K562 (cell line): ENCODE measurements around the gene VWA7. TPM values are rescaled to one million over a fixed set of nuclear protein-coding genes. Genes with fewer than 3 reads are reported as not detected.

Source experiments
- ATAC-seq: fragments of 200-7000 bp; cut with Tn5 transposase; 3 replicates; pipeline ENCODE4 v1.9.1; 2020; ENCODE audit warnings: moderate library complexity
- BruUV-seq: library from RNA; stranded (reverse); fragments of 400-500 nt; replicated peaks from 2 replicates; lab custom pipeline; 2021; lab: Mats Ljungman, UMichigan
- CTCF ChIA-PET: fragments of 300-600 bp; formaldehyde crosslinking; extraction: SDS; loops from one replicate; lab custom pipeline; 2021; ENCODE audit warnings: low intra/inter-chr PET ratio; lab: Yijun Ruan, JAX
- POLR2A ChIA-PET: fragments of 300-600, 350-650 bp; sonication (Branson Sonifier 250); formaldehyde crosslinking; extraction: SDS; loops from one replicate; lab custom pipeline; 2021; ENCODE audit warnings: antibody characterized with exemption, inconsistent platforms; lab: Yijun Ruan, JAX
- DNase-seq, 4 experiments: peaks; one replicate each; pipeline versions ENCODE4 v3.0.0 to v3.0.0-alpha.2; 2011 to 2018; ENCODE audit warnings: low spot score in 3 of 4, mixed read lengths in 3 of 4; ENCODE audit errors: extremely low read depth in 1 of 4
- FAIRE-seq: peaks from 2 replicates; lab custom pipeline; 2011; peaks lifted over from hg19 to GRCh38; lab: Jason Lieb, UNC
- H2AFZ ChIP-seq: 2 replicates; pipeline ENCODE4 v1.6.0; 2011; ENCODE audit warnings: low read depth, low read length, control low read depth, inconsistent platforms
- H3K27ac ChIP-seq: fragments of 200-600 bp; 3 replicates; pipeline ENCODE4 v1.8.0; 2011; ENCODE audit warnings: low read depth, mild to moderate bottlenecking, control low read depth, inconsistent platforms, low read length, moderate library complexity, mixed read lengths; ENCODE audit errors: extremely low read depth
- H3K27me3 ChIP-seq, 2 experiments: fragments of 300-600 bp in 1 of 2; 2 replicates in 1 of 2; 3 replicates in 1 of 2; pipeline versions ENCODE4 v1.6.0 to v1.8.0; 2011; ENCODE audit warnings: inconsistent platforms in 2 of 2, low read length in 2 of 2, mild to moderate bottlenecking in 1 of 2, mixed read lengths in 1 of 2, moderate library complexity in 1 of 2; ENCODE audit not compliant: control insufficient read depth in 2 of 2, insufficient read depth in 2 of 2
- H3K36me3 ChIP-seq: fragments of 300-600 bp; 3 replicates; pipeline ENCODE4 v1.8.0; 2011; ENCODE audit warnings: mild to moderate bottlenecking, low read length, inconsistent platforms; ENCODE audit not compliant: control insufficient read depth, insufficient read depth
- H3K4me1 ChIP-seq, 2 experiments: fragments of 200-600 bp in 1 of 2; replicated peaks in 1 of 2; 2 replicates in 1 of 2; 3 replicates in 1 of 2; pipeline versions ENCODE4 v1.5.1 to v1.8.0; 2011; ENCODE audit warnings: inconsistent platforms in 2 of 2, low read length in 2 of 2, mild to moderate bottlenecking in 1 of 2, mixed read lengths in 1 of 2, moderate library complexity in 1 of 2; ENCODE audit not compliant: control insufficient read depth in 2 of 2, insufficient read depth in 2 of 2
- H3K4me2 ChIP-seq: 2 replicates; pipeline ENCODE4 v1.6.1; 2011; ENCODE audit warnings: low read length, control low read depth, inconsistent platforms, mixed read lengths; ENCODE audit not compliant: insufficient read depth
- H3K4me3 ChIP-seq: fragments of 200-600 bp; sonication (generic), shearing (Covaris generic); 2 replicates; pipeline ENCODE4 v1.5.1; 2016; ENCODE audit warnings: control low read depth, inconsistent platforms
- H3K79me2 ChIP-seq: fragments of 200-600 bp; 3 replicates; pipeline ENCODE4 v1.8.0; 2011; ENCODE audit warnings: low read length, inconsistent platforms; ENCODE audit not compliant: control insufficient read depth, insufficient read depth
- H3K9ac ChIP-seq, 2 experiments: 2 replicates each; pipeline versions ENCODE4 v1.6.0 to v1.6.1; 2011; ENCODE audit warnings: low read depth in 2 of 2, low read length in 2 of 2, control low read depth in 1 of 2, inconsistent platforms in 1 of 2, mild to moderate bottlenecking in 1 of 2, mixed read lengths in 1 of 2; ENCODE audit not compliant: insufficient read depth in 1 of 2
- H3K9me1 ChIP-seq: one replicate; pipeline ENCODE4 v1.6.0; 2011; ENCODE audit warnings: inconsistent platforms, mild to moderate bottlenecking, low read length, moderate library complexity; ENCODE audit not compliant: control insufficient read depth, insufficient read depth
- H3K9me3 ChIP-seq: replicated peaks from 2 replicates; pipeline ENCODE4 v1.5.1; 2011; ENCODE audit warnings: low read depth, low read length, inconsistent platforms; ENCODE audit not compliant: control insufficient read depth, insufficient read depth
- H4K20me1 ChIP-seq: replicated peaks from 2 replicates; pipeline ENCODE4 v1.6.1; 2011; ENCODE audit warnings: low read length, inconsistent platforms, mixed read lengths; ENCODE audit not compliant: control insufficient read depth, insufficient read depth
- HMGN3 ChIP-seq: IDR thresholded peaks from 2 replicates; pipeline ENCODE4 v1.6.1; 2011; ENCODE audit warnings: borderline replicate concordance, low read depth, mild to moderate bottlenecking, mixed read lengths, low read length; ENCODE audit not compliant: insufficient read length; ENCODE audit errors: extremely low read depth
- MAFF ChIP-seq: IDR thresholded peaks from 2 replicates; pipeline ENCODE4 v1.6.1; 2012; ENCODE audit warnings: low read length, improper control_type of control experiment
- MYC ChIP-seq, 2 experiments: fragments of 250-450 bp in 1 of 2; sonication (Bioruptor Pico) in 1 of 2; IDR thresholded peaks; 2 replicates each; pipeline versions ENCODE4 v1.5.1 to v1.6.1; 2012 to 2021; ENCODE audit warnings: low read depth in 2 of 2, borderline replicate concordance in 1 of 2, improper control_type of control experiment in 1 of 2, low read length in 1 of 2, mild to moderate bottlenecking in 1 of 2, moderate library complexity in 1 of 2
- SRF ChIP-seq, 2 experiments: fragments of 250-450, 450-650 bp in 1 of 2; sonication (Bioruptor Pico) in 1 of 2; sonication (generic) in 1 of 2; formaldehyde crosslinking; IDR thresholded peaks; 2 replicates each; pipeline versions ENCODE4 v1.5.0 to v1.5.1; 2020 to 2022; ENCODE audit warnings: mild to moderate bottlenecking in 1 of 2, missing genetic modification reagents in 1 of 2
- WHSC1 ChIP-seq: IDR thresholded peaks from one replicate; pipeline ENCODE4 v1.6.1; 2012; ENCODE audit warnings: low read length, control low read depth, inconsistent platforms
- ZNF511 ChIP-seq: sonication (generic); formaldehyde crosslinking; IDR thresholded peaks from 2 replicates; pipeline ENCODE4 v1.8.0; 2022; ENCODE audit warnings: mild to moderate bottlenecking, missing genetic modification reagents
- WGBS: fragments of 100-300 bp; shearing (Covaris generic); methylation state at CpG from one replicate; pipeline ENCODE4 v1.1.6; 2016; ENCODE audit warnings: low coverage, mixed read lengths; ENCODE audit not compliant: insufficient coverage; ENCODE audit errors: missing lambda C conversion rate; 5-methylcytosine and 5-hydroxymethylcytosine counted together
- in situ Hi-C: fragments of 300-500 bp; cut with MboI; formaldehyde crosslinking; loops from 4 replicates; pipeline ENCODE4 v1.15.0; 2018; ENCODE audit warnings: inconsistent platforms, mixed read lengths
- intact Hi-C: fragments of 100-400 bp; cut with micrococcal nuclease; formaldehyde crosslinking; loops from 2 replicates; pipeline ENCODE4 v1.14.2; 2022
- polyA plus RNA-seq, 8 experiments: library from polyadenylated mRNA; depleted of rRNA in 4 of 8; stranded (reverse) in 5 of 8; unstranded in 3 of 8; fragments of >200 nt; fragmentation: Nextera tagmentation in 2 of 8; fragmentation: Illumina TruSeq in 1 of 8; extraction: Ambion mirVana in 2 of 8; extraction: Trizol in 1 of 8; gene quantifications; 2 replicates each; pipeline versions ENCODE4 v1.2.1 to v1.2.3, GENCODE V29; 2011 to 2014; ENCODE audit warnings: inconsistent platforms in 1 of 8, missing spikeins in 1 of 8
- total RNA-seq, 7 experiments: library from RNA; depleted of rRNA in 6 of 7; stranded (reverse); fragments of >200 nt in 6 of 7; fragmentation: Illumina TruSeq in 2 of 7; extraction: Trizol in 2 of 7; gene quantifications; 2 replicates each; pipeline versions ENCODE4 v1.2.1 to v1.2.3, GENCODE V29; 2011 to 2021; ENCODE audit warnings: low replicate concordance in 1 of 7

The VWA7 gene
- total and polyA plus RNA-seq, 9 of the 15 experiments (the other 6 are each of a cell fraction or from before 2014, with no cell fraction given), result 0.18 to 2.9 (median 0.95) TPM

- TF ChIP-seq MAFF (no peak), SRF (CRISPR knock-in tag; IDR thresholded peaks at IDR 0.05) (no peak)
Observed at GRCh38 chr6:31775633-31776484, 1.3 kb downstream of the VWA7 start (continued).

- peaks cover 6% of the 10 kb centered on the region for H3K9me1 ChIP-seq
- intact Hi-C loops, result loop anchor here (10.0 kb wide), 1 partner anchor 230 kb away; the partner anchor contains the start of genes ATP6V1G2, DDX39B and NFKBIL1
- TF ChIP-seq ZNF511, result 0 out of 2 replicates have a peak, but pooled peaks have one; percentile 34
- no peak for TF ChIP-seq MYC (IDR thresholded peaks at IDR 0.05; ENCODE audit: low read depth, low read length)
- no peak for TF ChIP-seq MYC (CRISPR knock-in tag; IDR thresholded peaks at IDR 0.05; ENCODE audit: borderline replicate concordance, low read depth)
- peak; percentile 26 for TF ChIP-seq WHSC1
- peak; percentile 4 for TF ChIP-seq HMGN3
- H3K9me3 ChIP-seq, result no peaks in the 10 kb centered on the region
- ChIA-PET POLR2A (interaction anchor here (0.5 to 8.8 kb wide), 27 partner anchors 8 to 114 kb away, joined by 3 to 38 read pairs (median 4); partner anchors contain the start of genes C6orf47, CLIC1, CSNK2B and GPANK1), CTCF (no interaction called here)
- H3K9ac ChIP-seq, result peak overlapping the region; percentile 1 to 88; a peak in 3 of 4 replicates
- FAIRE-seq (no peak), DNase-seq (peak in 1 of 4 experiments; percentile 55), ATAC-seq (no peak)
- no peak overlapping the region for H3K4me3 ChIP-seq
- H3K27ac ChIP-seq, result peak overlapping the region; percentile 31; the same call in 2 of the 3 replicates
- H3K79me2 ChIP-seq, result no peaks in the 10 kb centered on the region
- H2AFZ ChIP-seq, result peak overlapping the region; percentile 50
- no peaks in the 10 kb centered on the region for H4K20me1 ChIP-seq
- H3K4me2 ChIP-seq, result 0 out of 2 replicates have a peak overlapping the region, but pooled peaks have one; percentile 4
- H3K4me1 ChIP-seq, result peaks cover 47 to 87% of the 10 kb centered on the region in 2 experiments
- 47% methylated on average over 4 of the region's 4 CpGs for WGBS
- no TSS peak for BruUV-seq
- H3K36me3 ChIP-seq, result peaks cover 28% of the 10 kb centered on the region; the same call in 2 of the 3 replicates
- H3K27me3 ChIP-seq, result no peaks in the 10 kb centered on the region
- in situ Hi-C loops, result no loop called here
Observed at GRCh38 chr6:31775184-31775583, 1.9 kb downstream of the VWA7 start.
